ENCODE data around the gene THSD7B.
"Not testable (repeated sequence)": the region's sequence is repeated elsewhere in the genome, so short reads cannot be mapped to it uniquely, and the experiment has no call there.

GRCh38 chr2:136758504-136758903, 6.8 kb upstream of the THSD7B start:
- not testable (repeated sequence) for TF ChIP-seq POLR2A, POLR2AphosphoS5, CTCF, EP300 (IDR thresholded peaks at IDR 0.05)

All from upper lobe of left lung (tissue), 4 donors.